UCSD-AML1 (cell line): ENCODE measurements around the gene MACO1.
"Not testable (repeated sequence)": the region's sequence is repeated elsewhere in the genome, so short reads cannot be mapped to it uniquely, and the experiment has no call there.

Experiments
- DNase-seq: peaks from one replicate; lab custom pipeline; 2025; ENCODE audit not compliant: unreplicated experiment; lab: John Stamatoyannopoulos, UW

Gene MACO1, protein sequence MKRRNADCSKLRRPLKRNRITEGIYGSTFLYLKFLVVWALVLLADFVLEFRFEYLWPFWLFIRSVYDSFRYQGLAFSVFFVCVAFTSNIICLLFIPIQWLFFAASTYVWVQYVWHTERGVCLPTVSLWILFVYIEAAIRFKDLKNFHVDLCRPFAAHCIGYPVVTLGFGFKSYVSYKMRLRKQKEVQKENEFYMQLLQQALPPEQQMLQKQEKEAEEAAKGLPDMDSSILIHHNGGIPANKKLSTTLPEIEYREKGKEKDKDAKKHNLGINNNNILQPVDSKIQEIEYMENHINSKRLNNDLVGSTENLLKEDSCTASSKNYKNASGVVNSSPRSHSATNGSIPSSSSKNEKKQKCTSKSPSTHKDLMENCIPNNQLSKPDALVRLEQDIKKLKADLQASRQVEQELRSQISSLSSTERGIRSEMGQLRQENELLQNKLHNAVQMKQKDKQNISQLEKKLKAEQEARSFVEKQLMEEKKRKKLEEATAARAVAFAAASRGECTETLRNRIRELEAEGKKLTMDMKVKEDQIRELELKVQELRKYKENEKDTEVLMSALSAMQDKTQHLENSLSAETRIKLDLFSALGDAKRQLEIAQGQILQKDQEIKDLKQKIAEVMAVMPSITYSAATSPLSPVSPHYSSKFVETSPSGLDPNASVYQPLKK

DNA sequence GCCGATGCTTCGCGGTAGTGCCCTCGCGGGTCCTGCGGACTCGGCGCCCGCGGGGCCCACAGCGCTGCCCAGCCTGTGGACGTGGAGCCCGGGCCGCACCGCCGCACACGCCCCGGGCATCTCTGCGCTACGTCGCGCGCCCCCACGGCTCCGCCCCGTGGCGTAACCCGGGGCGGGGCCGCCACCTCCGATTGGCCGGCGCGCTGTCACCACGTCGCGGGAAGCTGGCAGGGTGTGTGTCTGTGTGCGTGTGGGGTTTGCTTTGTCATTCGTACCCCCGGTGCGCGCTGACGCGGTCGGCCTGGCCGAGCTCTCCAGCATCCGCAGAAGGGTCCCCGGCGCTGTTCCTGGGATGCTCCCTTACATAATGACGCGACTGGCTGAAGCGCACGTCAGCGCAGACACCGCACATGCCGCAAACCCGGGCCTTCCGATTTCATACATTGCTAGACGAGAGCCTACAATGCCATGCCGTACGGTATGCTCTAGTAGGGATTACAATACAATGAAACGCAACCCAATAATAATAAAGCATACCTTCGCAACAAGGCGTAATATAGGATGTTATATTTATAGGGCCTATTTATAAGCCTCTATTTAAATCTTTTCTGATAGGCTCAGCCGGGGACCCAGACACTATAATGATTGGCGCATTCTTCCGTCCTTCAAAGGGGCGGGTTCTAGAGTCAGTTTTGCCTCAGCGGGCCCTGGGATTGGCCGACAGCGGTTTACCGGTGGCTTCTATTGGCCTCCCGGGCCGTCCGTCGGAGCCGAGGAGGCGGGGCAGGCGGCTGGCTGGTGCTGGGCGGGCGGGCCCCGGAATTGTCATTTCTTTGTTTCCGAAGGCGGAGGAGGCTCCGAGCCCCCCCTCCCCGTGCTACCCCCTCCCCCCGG, at the start of gene MACO1:
Gene MACO1, plus strand, starts transcription at position 825 of the 894 bp plus-strand sequence. CDS start 202 bp downstream, outside the sequence.
- DNase-seq = peak; percentile 94

DNA sequence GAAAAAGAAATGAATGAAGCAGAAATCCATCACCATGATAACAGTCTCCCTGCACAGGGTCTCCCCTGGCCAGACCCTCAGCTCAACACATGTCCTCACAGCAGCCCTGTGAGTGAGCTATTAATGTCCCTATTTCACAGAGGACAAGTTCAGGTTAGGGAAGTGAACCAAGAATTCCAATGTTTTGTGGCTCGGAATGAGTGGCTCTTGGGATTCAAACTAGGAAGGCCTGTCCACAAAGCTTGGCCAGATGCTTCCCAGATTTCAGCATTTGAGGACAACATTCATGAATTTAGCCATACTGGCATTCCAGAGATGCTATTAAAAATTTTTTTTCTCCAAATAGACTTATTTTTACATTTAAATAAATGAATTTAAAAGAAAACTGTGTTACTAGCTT, 48.2 kb upstream of the MACO1 start:
- not testable (repeated sequence) for DNase-seq

DNA sequence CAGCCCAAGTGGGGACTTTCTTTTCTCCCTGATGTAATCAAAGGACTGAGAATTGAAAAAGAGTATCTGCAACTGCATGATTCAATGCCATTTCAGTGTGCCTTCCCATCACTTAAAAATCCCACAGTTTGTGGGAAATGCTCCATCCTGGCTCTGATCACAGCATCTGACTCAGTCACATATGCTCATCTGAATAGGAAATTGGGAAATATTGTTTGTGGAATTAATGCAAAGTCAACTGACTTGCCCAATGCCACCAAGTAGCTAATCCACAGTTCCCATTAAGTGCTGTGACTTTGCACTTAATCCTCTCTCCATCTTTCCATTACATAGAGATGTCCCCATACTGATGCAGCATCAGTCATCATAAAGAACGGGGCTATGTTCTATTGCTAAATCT, 47.6 kb upstream of the MACO1 start:
- not testable (repeated sequence) for DNase-seq

DNA sequence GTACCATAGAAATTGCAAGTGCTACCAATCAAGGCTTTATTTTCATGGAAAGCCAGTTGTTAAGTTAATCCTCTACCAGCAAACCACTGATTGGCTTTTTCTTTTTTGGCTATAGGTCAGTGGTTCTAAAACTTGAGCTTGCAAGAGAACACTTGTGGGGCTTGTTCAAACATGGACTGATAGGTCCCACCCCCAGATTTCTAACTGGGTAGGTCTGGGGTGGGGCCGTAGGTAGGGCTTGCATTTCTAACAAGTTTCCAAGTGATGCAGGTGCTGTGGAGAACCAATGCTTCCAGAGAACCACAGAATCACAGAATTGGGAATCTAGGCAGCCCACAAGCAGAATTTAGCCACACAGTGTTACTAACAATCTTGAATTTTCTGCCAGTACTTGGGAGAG, 46.8 kb upstream of the MACO1 start:
- not testable (repeated sequence) for DNase-seq

DNA sequence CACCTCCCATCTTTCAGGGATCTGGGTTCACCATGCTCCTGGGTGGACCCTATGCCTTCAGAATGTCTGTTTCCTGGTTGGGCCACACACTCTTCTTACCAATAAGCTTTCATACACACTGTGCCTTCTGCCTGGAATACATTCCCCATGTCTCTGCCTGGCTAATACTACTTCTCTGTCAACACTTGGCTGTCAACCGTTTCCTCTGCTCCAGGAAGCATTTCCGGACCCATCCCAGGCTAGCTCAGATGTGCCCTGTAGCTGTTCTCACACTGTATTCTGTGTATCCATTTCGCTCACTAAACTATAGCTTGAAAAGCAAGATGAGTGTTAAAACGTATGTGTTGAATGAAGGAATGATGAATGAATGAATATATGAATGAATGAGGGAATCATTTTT, 43.6 kb upstream of the MACO1 start:
- not testable (repeated sequence) for DNase-seq

DNA sequence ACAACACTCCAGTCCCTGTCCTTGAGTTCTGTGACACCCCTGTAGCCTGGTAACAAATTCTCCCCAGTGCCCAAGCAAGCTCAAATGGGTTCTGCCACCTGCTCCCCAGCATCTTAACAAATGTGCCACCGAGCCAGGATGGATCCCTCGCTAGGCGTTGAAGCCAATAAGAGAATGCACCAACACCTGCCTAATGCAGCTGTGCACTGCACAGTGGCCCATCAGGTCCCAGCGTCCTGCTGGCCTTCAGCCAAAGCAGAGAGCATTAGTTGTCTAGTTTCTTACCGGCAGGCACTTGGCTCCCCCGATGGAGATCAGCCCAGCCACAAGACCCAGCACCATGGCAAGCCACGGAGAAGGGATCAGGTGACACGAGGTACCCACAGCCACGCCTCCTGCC, 42.0 kb upstream of the MACO1 start:
- not testable (repeated sequence) for DNase-seq

DNA sequence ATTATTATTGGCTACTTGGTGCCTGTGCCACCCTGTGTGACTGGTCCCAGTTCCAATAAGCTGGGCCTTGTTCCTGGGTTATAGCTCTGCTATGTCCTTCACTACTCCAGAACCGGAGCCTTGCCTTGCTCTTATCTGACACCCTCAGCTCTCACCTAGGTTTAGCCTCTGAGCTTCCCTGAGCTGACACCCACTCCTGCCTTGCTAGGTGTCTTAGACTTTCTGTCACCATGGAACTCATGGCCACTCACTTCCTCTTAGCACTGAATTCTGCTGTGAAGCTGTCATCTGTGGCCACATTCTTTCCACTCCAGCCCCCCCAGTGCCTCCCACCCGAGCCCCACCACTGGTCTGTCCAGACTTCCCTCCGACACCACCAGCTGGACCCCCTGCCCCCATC, 41.0 kb upstream of the MACO1 start:
- DNase-seq = not testable (repeated sequence)

DNA sequence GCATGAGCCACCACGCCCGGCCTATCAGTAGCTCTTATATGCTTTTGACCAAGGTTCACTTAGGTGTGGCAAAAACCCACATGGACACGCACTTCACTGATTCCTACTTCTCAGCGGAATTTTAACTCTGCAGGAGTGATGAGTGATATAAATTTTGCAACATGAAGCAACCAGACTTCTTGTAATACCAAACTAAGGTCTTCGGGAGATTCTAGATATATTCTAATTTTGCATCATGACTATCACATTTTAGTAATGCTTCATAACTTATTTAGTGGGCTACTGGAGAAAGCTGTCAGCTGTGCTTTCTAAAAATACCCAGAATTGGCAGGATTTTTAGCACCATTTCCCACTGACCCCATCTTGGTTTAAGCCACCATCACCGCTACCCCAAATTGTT, 37.9 kb upstream of the MACO1 start:
- DNase-seq = no peak

DNA sequence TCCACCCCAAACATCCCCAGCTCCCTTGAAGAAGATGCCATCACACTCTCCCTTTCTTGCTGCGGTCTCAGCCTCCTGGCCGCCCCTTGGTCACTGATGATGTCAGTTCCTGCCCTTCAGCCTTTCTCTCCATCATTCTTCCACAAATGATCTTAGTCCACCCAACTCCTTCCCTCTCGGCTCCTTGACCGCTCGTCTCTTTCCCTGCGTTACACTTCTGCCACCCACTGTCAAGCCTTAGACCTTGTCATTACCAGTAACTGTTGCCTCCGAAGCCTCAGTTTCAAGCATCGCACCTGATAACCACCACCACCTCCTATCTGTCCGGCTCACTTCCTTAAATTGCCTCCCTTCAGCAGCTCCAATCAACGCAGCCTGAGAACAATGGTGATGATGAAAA, 33.1 kb upstream of the MACO1 start:
- not testable (repeated sequence) for DNase-seq

DNA sequence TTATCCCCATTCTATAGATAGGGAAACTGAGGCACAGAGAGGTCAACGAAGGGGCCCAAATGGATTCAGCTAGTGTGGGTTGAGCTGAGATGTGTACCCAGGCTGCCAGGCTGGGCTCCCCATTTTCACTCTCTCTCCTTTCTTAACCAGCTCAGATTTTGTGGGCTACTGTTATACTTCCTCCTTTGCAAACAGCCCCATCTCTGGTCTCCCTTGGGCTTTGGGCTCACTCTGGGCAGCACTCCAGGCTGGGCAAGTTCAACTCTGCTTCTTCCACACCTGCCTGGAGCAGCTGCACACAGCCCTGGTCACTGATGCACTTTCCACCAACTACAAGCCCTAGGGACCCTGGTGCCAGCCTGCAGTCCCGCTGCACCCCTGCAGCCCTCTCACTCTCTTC, 32.6 kb upstream of the MACO1 start:
- not testable (repeated sequence) for DNase-seq

DNA sequence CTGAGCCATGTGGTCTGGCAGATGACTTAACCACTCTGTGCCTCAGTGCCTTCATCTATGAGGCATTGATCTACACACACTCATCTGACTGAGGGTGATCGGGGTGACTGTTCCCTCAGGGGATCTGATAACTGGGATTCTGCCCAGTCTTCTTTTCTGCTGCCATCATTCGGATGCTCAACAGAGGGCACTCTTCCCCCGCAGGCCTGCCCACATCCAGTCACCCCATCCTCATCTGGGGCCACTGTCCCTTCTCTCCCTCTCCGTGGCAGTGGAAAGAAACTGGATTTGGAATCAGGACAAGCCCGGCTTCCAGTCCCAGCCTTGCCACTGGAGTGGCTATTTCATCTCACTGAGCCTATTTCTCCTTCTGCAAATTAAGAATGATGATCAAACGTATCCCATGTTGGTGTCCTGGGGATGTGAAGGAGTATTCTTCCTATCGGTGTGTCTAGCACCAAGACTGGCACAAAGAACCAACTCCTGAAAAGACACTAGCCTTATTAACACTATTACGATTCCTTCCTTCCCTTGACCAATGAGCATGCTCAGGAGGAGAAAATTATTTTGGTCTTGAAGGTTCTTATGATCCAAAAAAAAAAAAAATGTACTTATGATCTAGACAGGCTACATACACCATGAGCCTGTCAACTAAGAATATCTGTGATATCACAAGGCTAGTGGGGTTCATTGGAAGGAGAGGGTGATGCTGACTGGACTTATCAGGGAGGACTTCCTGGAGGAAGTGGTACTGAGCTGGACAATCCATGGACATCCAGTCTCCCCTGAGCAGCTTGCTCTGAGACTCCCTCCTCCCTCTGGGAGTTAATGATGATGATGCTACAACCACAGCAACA, 27.5 kb upstream of the MACO1 start:
- peak; percentile 26 for DNase-seq

DNA sequence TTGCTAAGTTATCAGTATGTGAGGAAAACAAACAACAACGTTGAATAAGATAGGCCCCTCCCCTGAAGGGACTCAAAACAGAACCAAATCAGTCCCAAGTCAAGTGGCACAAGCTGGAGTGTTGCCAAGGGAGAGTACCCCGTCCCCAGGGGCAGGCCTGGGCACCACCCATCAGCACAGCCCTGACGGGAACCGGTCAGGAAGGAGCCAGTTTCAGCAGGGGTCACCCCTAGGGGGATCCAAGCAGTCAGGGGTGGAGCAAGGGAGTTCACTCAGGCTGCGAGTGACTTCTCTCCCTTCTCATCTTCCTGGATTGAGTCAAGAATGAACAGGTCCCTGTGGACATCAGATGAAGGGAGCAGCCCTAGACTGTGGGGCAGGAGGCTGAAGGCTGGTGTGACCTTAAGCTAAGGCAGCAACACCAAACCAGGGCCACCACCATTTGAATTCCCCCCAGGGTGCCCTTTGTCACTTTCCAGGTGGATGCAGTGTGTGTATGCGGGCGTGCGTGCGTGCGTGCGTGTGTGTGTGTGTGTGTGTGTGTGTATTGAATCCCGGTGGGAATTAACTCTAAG, 24.9 kb upstream of the MACO1 start:
- not testable (repeated sequence) for DNase-seq

DNA sequence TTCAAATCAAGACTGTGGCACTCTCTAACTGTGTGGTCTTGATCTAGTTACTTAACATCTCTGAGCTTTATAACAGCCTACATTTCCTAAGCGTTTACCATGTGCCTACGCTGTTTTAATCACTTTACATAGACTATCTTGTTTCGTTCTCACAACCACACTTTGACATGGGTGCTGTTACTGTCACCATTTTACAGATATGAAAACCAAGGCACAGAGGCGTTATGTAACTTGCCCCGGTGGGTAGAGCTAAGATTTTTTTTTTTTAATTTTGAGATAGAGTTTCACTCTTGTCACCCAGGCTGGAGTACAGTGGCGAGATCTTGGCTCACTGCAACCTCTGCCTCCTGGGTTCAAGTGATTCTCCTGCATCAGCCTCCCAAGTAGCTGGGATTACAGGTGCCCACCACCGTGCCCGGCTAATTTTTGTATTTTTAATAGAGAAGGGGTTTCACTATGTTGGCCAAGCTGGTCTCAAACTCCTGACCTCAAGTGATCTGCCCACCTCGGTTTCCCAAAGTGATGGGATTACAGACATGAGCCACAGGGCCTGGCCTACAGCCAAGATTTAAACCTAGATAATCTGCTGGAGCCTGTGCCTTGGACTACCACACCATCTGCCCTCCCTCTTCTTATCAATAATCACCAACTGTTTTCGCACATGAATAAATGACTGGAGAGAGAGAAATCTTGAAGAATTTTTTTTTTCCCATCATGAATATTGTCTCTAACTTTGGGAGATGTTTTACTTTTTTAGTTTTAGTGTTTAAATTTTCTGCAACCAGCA, 20.9 kb upstream of the MACO1 start:
- DNase-seq = not testable (repeated sequence)

DNA sequence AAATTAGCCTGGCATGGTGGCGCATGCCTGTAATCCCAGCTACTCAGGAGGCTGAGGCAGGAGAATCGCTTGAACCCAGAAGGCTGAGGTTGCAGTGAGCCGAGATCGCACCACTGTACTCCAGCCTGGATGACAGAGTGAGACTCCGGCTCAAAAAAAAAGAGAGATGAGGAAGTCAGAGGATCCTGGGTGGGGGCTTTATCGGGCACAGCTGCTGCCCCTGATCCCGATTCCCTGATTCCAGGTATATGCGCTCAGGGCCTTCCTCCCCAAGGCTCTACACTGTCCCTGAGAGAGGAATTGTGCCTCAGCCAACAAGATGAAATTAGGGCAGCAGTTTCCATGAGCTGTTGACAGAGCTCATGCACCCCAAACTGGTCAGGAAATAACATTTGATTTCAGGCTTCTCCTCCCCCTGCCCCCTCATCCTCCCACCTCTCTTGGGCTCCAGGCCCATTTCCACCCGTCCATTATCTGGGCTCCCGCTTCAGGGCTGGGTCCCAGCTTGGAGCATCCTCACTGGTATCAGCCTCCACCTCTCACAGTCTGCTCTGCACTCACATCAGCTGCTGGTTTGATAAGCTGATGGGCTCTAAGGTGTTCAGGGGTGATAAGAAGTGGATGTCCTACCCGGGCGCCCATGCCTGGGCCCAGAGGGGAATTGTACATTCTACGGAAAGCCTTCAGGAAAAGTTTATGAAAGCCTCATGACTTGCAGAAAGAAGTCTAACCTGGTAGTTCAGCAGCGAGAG, 17.6 kb upstream of the MACO1 start:
- DNase-seq = not testable (repeated sequence)

DNA sequence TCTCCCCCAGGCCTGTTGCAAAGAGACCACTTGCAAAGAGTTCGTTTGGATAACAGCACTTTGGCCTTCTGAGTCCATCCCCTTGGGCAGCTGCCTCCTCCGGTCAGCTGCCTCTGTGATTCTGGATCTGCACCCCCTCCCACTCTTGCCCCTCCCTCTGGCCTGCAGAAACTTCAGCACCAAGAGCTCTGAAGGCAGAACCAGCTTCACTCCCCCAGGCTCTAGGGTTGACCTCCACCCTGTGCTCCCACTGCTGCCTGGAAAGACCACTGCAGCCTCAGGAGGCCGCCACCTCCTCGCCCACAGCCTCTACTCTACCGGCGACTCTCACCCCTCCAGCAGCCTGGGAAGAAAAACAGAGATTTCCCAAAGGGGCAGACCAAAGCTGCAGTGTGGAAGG, 16.5 kb upstream of the MACO1 start:
- DNase-seq = not testable (repeated sequence)

DNA sequence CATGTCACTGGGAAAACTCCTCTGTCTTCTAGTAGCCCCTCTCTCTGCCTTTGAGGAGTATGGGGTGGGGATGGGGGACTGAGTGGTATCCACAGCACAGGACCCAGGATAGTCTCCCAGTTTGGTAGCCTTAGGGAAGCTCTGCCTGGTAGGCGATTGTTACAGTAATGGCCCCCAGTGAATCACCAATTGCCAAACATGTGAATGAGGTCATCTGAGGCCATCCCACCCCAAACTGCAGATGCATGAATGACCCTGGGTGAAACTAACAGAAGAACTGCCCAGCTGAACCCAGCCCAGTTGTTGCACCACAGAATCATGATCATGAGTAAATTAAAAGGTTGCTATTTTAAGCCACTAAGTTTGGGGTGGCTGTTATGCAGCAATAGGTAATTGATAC, 16.1 kb upstream of the MACO1 start:
- DNase-seq = not testable (repeated sequence)

DNA sequence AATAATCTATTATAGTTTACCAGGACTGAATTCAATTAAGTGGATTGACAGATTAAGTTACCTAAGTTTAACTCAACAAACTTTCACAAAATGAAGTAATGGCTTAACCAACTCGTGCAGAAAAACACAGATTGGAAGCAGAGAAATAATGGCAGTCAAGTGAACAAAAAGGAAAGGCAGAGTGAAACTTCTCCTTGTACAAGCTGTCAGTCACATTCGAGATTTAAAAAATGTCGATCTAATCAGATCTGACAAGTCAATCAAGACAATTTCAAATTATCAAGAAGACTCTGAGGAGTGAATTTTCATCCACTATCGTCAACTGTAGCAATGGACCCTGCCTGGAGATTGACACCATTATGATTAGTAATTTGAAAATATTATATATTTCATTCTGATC, 13.4 kb upstream of the MACO1 start:
- DNase-seq = not testable (repeated sequence)

DNA sequence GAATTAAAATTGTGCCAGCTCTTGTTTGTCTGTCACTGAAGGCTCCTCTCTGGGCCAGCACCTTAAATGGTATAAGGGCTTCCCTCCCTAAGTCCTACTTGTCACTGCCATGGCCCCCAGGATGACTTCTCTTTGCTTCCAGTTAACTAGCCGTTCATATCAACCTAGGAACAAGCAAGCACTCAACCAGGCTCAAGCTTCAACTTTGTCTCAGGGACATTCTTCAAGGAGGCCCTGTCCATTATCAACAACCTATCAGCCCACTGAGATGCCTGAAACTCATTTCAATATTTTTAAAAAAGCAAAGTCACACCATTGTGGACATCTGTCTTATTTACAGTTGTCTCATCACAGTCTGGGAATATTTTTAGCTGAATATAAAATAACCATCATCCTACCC, 11.4 kb upstream of the MACO1 start:
- DNase-seq = not testable (repeated sequence)

DNA sequence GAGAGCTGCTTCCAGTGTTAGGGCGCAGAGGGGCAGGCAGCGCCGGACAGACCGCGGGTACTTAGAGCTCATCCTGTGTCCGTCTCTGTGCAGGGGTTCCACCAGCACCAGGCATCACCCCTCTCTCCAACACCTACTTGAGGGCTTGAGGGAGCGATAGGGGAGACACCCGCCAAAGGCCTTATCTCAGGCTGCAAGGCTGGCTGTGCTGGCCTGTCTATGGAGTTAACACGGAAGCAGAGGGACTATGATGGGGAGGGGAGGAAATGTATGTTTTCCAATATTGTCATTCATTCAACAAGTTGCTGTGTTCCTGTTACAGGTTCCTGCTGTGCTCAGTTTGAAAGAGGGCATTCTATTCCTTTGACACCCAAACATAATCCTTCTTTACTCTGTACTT, 10.0 kb upstream of the MACO1 start, which contains the start of gene RHCE:
Gene RHCE, minus strand, starts transcription at position 111 of the 400 bp plus-strand sequence. Its CDS starts 39 bp downstream, at position 72.
- peak; percentile 28 for DNase-seq
